Measurements from ENCODE around the gene IER5L.
A peak's percentile ranks its signal among the peaks of the same experiment; 100 is the strongest.
"Not testable (repeated sequence)": the region's sequence is repeated elsewhere in the genome, so short reads cannot be mapped to it uniquely, and the experiment has no call there.

The IER5L gene

DNA sequence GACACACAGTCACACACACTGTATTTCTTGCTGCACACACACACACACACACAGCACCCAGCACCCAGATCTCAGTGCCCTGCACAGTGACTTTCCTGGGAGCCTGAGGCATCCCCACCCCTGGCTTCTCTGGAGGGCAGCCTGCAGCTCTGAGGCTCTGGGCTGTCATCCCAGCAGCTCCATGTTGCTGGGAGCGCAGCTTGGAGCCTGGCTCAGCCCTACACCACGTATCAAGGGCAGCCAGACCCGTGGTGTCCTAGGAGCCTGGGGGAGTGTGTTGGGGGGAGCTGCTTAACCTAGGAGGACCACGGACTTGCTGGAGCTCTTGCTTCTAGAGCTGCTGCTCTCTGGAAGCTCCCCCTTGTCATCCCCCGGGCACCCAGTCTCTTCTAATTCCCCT is 5.2 kb downstream of the IER5L start:
- H3K36me3 ChIP-seq (replicated peaks): no peaks in the 10 kb centered on the region
- in situ Hi-C loops (cut with MboI; ENCODE audit: low sequenced_read_pairs): loop anchor here (10.0 kb wide), 1 partner anchor 442 kb away; no protein-coding TSS in a partner anchor
- no peak overlapping the region for H3K4me3 ChIP-seq
- DNase-seq (ENCODE audit: low spot score in 2 of 2): no peak
- H3K9me3 ChIP-seq: no peaks in the 10 kb centered on the region; the same call in 1 of the 2 replicates
- peaks cover 13% of the 10 kb centered on the region for H3K4me1 ChIP-seq
- peaks cover 3% of the 10 kb centered on the region; the same call in 1 of the 2 replicates for H3K27me3 ChIP-seq (ENCODE audit: low read depth)

GRCh38 chr9:129171993-129172751 is 5.9 kb downstream of the IER5L start:
- Histone ChIP-seq H3K4me3 (no peak overlapping the region), H3K27me3 (ENCODE audit: low read depth) (peaks cover 3% of the 10 kb centered on the region; the same call in 1 of the 2 replicates), H3K36me3 (replicated peaks) (no peaks in the 10 kb centered on the region), H3K9me3 (no peaks in the 10 kb centered on the region; the same call in 1 of the 2 replicates), H3K4me1 (peaks cover 13% of the 10 kb centered on the region)
- no peak for DNase-seq (ENCODE audit: low spot score in 2 of 2)
- in situ Hi-C loops (cut with MboI; ENCODE audit: low sequenced_read_pairs): loop anchor here (10.0 kb wide), 1 partner anchor 443 kb away; no protein-coding TSS in a partner anchor

DNA sequence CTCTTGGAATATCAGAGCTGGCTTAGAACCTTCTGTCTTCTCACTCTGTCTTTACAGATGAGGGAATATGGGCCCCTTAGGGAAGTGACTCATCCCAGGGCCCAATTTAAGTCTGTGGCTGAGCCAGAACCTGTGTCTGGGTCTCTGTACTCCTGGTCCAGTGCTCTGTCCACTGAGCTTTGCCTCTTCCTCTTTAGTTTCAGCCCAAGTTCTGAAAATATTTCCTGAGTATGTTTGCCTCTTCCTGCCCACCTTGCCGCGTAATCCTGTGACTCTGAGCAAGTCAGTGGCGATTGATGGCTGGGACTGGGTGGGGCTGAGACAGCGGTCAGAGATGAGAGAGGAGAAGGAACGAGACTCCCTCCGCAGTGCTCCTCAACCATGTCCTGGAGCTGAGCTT is 7.8 kb downstream of the IER5L start:
- no peaks in the 10 kb centered on the region for H3K9me3 ChIP-seq
- no peak for DNase-seq (ENCODE audit: low spot score in 2 of 2)
- no peak overlapping the region for H3K4me3 ChIP-seq
- peaks cover 8% of the 10 kb centered on the region for H3K4me1 ChIP-seq
- no peaks in the 10 kb centered on the region for H3K36me3 ChIP-seq (replicated peaks)
- peaks cover 3% of the 10 kb centered on the region; the same call in 1 of the 2 replicates for H3K27me3 ChIP-seq (ENCODE audit: low read depth)
- in situ Hi-C loops (cut with MboI; ENCODE audit: low sequenced_read_pairs): loop anchor here (10.0 kb wide), 1 partner anchor 445 kb away; no protein-coding TSS in a partner anchor

- H3K9me3 ChIP-seq: no peaks in the 10 kb centered on the region
- DNase-seq (ENCODE audit: low spot score in 2 of 2): peak in 1 of 2 experiments; percentile 52
These were observed 11.2 kb downstream of the IER5L start for GRCh38 chr9:129166623-129167557.

DNA sequence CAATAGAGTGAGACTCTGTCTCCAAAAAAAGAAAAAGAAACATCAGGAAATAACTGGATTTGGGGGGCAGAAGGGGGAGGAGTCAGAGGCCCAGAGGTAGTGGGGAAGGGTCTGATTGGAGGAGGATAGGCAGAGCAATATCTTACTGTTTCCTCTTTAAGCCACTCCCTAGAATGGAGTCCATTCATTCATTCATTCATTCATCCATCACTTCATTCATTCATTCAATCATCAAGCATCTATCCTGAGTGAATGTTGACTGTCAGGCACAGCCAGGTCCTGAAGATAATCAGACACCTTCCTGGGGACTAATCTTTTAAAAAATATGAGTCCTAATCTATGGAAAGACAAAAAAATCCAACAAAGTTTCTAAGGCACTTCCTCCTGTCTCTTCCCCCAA is 12.9 kb downstream of the IER5L start:
- Histone ChIP-seq H3K4me1 (no peaks in the 10 kb centered on the region), H3K9me3 (no peaks in the 10 kb centered on the region), H3K36me3 (replicated peaks) (no peaks in the 10 kb centered on the region), H3K27me3 (ENCODE audit: low read depth) (no peaks in the 10 kb centered on the region), H3K4me3 (no peak overlapping the region)
- no peak for DNase-seq (ENCODE audit: low spot score in 2 of 2)
- in situ Hi-C loops (cut with MboI; ENCODE audit: low sequenced_read_pairs): no loop called here

More at GRCh38 chr9:129166623-129167557, 11.2 kb downstream of the IER5L start:
- Histone ChIP-seq H3K27me3 (ENCODE audit: low read depth) (no peaks in the 10 kb centered on the region), H3K4me1 (no peaks in the 10 kb centered on the region), H3K36me3 (replicated peaks) (no peaks in the 10 kb centered on the region), H3K4me3 (no peak overlapping the region)
- in situ Hi-C loops (cut with MboI; ENCODE audit: low sequenced_read_pairs): no loop called here

GRCh38 chr9:129164246-129164930 is 13.7 kb downstream of the IER5L start:
- Histone ChIP-seq H3K9me3 (no peaks in the 10 kb centered on the region), H3K4me3 (no peak overlapping the region), H3K36me3 (replicated peaks) (no peaks in the 10 kb centered on the region), H3K27me3 (ENCODE audit: low read depth) (no peaks in the 10 kb centered on the region), H3K4me1 (no peaks in the 10 kb centered on the region)
- in situ Hi-C loops (cut with MboI; ENCODE audit: low sequenced_read_pairs): no loop called here
- no peak for DNase-seq (ENCODE audit: low spot score in 2 of 2)

DNA sequence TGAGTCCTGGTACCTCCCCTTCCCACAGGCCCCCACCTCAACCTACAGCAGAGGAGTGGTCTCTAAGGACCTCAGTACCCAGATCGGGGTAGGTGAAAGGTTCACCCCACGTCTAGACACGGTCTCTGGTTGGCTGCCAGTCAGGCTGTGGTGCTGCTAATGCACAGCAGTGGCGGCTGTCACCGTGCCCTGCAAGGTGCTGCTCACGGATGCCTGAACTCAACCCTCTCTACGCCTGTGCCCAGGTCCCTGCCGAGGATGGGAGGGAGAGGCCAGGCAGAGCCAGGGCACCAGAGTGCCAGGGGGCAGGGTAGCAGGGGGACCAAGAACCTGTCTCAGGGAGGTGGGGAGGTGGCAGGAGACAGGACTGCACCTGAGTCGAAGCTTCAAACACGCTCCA is 14.3 kb downstream of the IER5L start:
- in situ Hi-C loops (cut with MboI; ENCODE audit: low sequenced_read_pairs): no loop called here
- no peaks in the 10 kb centered on the region for H3K27me3 ChIP-seq (ENCODE audit: low read depth)
- H3K9me3 ChIP-seq: no peaks in the 10 kb centered on the region
- DNase-seq (ENCODE audit: low spot score in 2 of 2): no peak
- H3K36me3 ChIP-seq (replicated peaks): no peaks in the 10 kb centered on the region
- H3K4me3 ChIP-seq: no peak overlapping the region
- H3K4me1 ChIP-seq: no peaks in the 10 kb centered on the region

GRCh38 chr9:129163198-129163670 is 14.8 kb downstream of the IER5L start:
- H3K4me1 ChIP-seq; DNase-seq (ENCODE audit: low spot score in 2 of 2); H3K9me3 ChIP-seq; in situ Hi-C loops (cut with MboI; ENCODE audit: low sequenced_read_pairs); H3K36me3 ChIP-seq (replicated peaks); H3K27me3 ChIP-seq (ENCODE audit: low read depth); H3K4me3 ChIP-seq: not testable (repeated sequence)

DNA sequence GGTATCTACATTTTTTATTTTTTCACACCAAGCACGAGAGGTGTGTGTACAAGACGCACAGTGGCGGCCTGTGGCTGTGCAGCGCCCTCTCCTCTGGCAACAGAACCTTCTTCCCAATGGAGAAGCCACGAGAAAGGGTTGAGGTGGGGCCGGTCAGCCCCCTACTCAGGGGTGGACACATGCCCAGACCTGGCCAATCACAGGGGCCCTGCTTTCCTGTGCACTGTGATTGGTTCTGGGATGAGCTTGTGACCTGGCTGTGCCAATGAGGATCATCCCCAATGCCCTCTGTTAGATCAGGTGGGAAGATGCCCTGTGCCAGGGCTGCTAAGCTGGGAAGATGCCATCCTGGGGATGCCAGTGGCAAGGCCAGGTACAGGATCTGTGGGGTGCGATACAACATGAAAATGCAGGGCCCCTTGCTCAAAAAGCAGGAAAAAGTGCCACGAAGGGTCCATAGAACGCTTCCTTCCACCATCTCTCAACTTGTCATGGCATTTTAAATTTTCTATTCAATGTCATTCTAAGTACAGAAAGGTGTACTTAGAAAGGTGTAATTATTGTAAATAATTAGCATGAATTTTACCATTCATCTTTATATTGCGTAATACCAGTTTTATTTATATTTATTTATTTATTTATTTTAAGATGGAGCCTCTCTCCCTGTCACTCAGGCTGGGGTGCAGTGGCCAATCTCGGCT is 15.4 kb downstream of the IER5L start:
- H3K4me1 ChIP-seq: no peaks in the 10 kb centered on the region
- H3K27me3 ChIP-seq (ENCODE audit: low read depth): no peaks in the 10 kb centered on the region
- DNase-seq (ENCODE audit: low spot score in 2 of 2): no peak
- H3K9me3 ChIP-seq: no peaks in the 10 kb centered on the region
- no peak overlapping the region for H3K4me3 ChIP-seq
- H3K36me3 ChIP-seq (replicated peaks): no peaks in the 10 kb centered on the region
- in situ Hi-C loops (cut with MboI; ENCODE audit: low sequenced_read_pairs): no loop called here

DNA sequence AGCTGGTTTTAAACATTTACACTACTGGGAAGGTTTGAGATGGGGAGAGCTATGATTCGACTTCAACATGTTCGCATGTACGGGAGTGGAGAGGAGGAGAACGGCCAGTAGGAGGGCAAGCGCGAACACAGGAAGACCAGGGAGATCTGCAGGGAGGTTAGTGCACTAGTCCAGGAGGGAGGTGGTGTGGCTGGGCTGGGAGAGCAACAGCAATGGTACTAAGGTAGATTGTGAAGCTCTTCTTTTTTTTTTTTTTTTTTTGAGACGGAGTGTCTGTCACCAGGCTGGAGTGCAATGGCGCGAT is 16.6 kb downstream of the IER5L start:
- in situ Hi-C loops (cut with MboI; ENCODE audit: low sequenced_read_pairs): no loop called here

DNA sequence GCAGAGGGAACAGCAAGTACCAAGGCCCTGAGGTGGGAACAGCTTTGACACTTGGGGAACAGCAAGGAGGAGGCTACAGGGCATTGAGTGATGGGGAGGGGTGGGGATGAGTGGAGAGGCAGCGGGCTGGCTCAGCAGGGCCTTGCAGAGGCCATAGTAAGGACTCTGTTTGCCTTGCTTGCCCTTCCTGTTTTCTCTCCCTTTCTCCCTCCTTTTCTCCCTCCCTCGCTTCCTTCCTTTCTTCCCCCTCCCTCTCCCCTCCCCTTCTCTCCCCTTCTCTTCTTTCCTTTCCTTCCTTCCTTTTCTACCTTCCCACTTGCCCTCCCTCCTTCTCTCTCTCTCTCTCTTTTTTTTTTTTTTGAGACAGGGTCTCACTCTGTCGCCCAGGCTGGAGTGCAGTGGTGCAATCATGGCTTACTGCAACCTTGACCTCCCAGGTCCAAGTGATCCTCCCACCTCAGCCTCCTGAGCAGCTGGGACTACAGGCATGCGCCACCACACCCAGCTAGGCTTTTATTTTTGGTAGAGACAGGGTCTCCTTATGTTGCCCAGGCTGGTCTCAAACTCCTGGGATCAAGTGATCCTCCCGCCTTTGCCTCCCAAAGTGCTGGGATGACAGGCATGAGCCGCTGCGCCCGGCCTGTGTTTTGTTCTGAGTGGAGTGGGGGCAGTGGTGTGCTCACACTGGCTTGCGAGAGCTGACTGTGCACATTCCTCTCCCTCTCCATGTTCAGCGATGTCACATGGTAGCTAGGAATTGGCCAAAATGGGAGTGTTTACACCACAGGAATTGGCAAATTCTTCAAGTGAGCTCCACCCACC is 17.1 kb downstream of the IER5L start:
- H3K36me3 ChIP-seq (replicated peaks): no peaks in the 10 kb centered on the region
- H3K9me3 ChIP-seq: no peaks in the 10 kb centered on the region
- H3K4me3 ChIP-seq: no peak overlapping the region
- no peaks in the 10 kb centered on the region for H3K27me3 ChIP-seq (ENCODE audit: low read depth)
- in situ Hi-C loops (cut with MboI; ENCODE audit: low sequenced_read_pairs): no loop called here
- no peak for DNase-seq (ENCODE audit: low spot score in 2 of 2)
- no peaks in the 10 kb centered on the region for H3K4me1 ChIP-seq

More for the DNA sequence above, 16.6 kb downstream of the IER5L start:
- DNase-seq (ENCODE audit: low spot score in 2 of 2): no peak
- H3K27me3 ChIP-seq (ENCODE audit: low read depth): no peaks in the 10 kb centered on the region
- H3K4me1 ChIP-seq: no peaks in the 10 kb centered on the region
- H3K36me3 ChIP-seq (replicated peaks): no peaks in the 10 kb centered on the region
- H3K4me3 ChIP-seq: no peak overlapping the region
- H3K9me3 ChIP-seq: no peaks in the 10 kb centered on the region

DNA sequence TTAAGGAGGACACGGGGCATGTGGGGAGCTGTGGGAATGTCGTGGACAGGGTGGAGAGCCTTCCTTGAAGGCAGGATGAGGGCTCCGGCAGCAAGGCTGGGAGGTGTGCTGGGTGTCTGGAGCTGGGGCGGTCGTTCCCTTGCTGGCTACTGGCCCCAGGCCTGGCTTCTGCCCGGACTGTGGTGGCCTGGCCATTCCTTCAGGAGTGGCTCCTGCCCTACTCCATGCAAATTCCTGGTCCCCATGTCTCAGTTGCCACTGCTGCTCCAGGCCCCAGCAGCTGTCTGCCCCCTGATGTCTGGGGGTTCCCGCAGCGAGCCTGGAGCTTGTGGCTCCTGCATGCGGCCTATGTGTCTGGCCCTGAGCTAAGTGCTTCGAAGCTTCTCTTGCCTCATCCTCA is 21.9 kb downstream of the IER5L start:
- DNase-seq (ENCODE audit: low spot score in 2 of 2): no peak
- Histone ChIP-seq H3K36me3 (replicated peaks) (no peaks in the 10 kb centered on the region; the same call in 1 of the 2 replicates), H3K9me3 (no peaks in the 10 kb centered on the region), H3K4me1 (no peaks in the 10 kb centered on the region), H3K27me3 (ENCODE audit: low read depth) (no peaks in the 10 kb centered on the region), H3K4me3 (no peak overlapping the region)
- in situ Hi-C loops (cut with MboI; ENCODE audit: low sequenced_read_pairs): no loop called here

All from HAP-1 (cell line).